ENCODE results near the gene SPIRE1.
A peak's percentile ranks its signal among the peaks of the same experiment; 100 is the strongest.
"Not testable (repeated sequence)": the region's sequence is repeated elsewhere in the genome, so short reads cannot be mapped to it uniquely, and the experiment has no call there.

SPIRE1 gene

DNA sequence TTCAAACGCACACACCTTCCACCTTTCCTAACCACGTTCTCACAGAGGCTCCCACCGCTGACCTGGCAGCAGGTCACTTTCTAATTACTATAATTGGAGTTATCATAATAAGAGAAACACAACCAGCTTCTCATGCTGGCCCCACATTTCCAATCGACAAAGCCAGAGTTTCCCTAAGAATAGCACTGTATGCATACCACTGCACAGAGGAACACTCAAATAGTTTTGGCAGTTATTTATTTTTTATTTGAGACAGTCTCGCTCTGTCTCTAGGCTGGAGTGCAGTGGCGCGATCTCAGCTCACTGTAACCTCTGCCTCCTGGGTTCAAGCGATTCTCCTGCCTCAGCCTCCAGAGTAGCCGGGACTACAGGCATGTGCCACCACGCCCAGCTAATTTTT is 176.0 kb downstream of the SPIRE1 start:
- DNase-seq = not testable (repeated sequence)

DNA sequence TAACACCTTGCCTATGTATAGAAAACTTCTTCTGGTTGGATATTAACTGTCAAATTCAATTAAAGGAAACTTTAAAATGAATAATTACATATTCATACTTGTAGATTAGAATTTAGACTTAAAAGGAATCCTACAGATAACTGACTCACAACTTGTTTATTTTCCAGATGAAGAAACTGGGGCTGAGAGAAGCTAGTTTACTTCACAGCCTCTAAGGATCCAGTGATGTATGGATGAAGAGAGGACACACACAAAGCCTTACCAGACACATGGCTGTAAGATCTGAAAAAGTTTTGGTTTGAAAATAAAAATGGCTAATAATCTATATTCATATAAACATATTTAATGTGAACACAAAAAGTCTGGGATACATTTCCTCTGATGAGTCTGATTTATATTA is 177.9 kb downstream of the SPIRE1 start:
- DNase-seq = no peak

GRCh38 chr18:12479536-12479935 is 178.4 kb downstream of the SPIRE1 start:
- DNase-seq = no peak

DNA sequence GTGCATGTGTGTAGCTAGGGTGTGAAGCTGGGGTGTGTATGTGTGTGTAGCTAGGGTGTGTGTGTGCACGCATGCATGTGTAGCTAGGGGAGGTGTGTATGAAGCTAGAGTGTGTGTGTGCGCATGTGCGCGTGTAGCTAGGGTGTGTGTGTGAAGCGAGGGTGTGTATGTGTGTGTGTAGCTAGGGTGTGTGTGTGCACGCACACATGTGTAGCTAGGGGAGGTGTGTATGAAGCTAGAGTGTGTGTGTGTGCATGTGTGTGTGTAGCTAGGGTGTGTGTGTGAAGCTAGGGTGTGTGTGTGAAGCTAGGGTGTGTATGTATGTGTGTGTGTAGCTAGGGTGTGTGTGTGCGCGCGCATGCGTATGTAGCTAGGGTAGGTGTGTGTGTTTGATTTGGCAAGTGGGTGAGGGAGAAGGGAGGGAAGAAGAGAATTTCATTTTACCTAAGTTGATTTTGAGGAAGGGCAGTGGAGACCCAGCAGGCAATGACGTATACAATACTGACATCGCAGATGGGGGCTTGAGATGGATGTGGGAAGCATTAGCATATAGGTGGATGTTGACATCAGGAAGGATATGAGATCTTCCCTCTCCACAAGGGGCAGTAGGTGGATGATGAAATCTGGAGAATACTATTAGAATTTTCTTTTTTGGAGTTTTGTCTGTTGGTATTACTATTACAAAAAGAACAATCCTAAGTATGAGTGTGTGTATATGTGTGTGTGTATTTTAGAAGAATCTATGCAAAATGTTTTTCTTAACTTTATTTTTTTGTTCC is 179.4 kb downstream of the SPIRE1 start:
- no peak for DNase-seq

- no peak for DNase-seq
Measured at GRCh38 chr18:12477606-12478005, 180.3 kb downstream of the SPIRE1 start.

GRCh38 chr18:12476955-12477354 is 181.0 kb downstream of the SPIRE1 start:
- DNase-seq = no peak

DNA sequence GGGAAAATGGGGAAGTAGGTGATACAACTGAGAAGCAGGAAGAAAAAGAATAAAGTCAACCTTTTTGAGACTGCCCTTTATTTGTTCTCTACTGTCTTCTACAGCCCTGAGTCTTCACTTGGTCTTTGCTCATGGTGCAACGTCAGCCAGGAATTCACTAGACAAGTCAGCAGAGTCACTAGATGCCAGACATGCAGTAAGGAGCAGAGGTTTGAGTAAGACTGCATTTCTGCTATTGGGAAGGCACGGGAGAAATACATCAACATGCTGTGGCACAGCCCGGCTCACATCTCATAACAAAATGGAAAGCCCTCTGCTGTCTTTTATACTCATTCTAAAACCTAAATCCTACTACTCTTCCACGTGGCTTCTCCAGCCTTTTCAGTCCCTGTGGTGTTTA is 183.0 kb downstream of the SPIRE1 start:
- DNase-seq = no peak

DNA sequence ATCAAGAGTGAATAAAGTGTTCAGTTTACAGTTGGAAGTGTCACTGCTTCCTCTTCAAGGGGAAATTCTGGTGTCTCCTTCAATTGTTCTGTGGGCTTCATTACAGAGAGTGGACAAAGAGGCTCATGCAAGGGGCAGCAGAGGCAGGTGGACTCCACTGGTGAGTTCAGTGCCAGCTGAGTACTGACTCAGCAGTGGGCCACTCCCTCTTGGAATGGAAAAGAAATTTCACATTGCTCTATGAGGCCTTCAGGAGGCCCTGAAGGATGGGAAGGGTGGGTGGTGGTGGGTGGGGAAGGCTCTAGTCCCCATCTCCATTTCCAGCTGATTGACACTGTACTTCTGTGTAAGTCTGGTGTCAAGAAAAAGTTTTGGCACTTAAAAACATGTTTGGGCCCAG is 183.8 kb downstream of the SPIRE1 start:
- no peak for DNase-seq

DNA sequence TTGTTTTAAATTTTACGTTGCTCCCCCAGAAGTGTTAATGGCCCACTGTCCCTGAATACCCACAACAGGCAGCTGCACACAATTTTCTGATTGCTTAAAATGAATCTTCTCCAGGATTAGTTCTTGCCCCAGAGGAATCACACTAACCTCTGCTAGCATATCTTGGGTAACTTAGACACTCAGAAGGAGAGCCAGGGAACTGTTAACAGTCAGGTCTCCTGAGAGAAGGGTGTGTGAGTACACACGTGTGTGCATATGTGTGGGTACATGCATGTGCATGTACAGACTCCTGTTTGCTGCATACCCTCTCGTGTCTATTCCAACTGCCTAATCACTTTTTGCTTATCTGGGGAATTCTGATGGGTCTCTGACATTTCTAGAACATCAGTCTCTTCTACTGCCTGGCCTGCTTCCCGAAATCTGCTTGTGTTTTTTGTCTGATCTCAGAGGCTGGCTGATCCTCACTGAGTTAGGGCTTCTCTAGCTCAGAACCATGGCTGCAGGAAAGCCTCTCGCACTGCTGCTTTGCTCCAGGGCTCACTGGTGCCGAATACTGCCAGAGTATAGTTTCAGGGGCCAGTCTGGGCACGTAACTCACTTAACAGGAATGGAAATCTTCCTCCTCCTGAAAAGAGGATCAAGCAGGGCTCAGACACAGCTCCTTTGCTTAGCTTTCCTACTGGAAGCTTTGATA is 187.4 kb downstream of the SPIRE1 start:
- DNase-seq = no peak

DNA sequence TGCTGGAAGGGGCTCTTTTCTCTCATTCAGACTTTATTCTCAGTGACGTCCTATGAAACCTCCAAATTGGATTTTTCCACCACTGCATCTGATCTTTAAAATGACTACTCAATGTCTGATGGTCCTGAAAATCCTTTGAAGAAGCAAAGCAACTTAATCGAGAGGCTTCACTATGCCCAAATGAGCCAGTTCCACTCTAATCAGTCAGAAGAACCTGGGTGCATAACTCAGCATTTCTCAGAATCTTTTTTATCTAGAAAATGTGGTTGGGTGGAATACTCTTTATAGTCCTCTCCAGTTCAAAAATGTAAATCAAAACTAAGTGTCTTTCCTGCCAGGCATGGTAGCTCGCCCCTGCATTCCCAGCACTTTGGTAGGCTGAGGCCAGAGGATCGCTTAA is 189.5 kb downstream of the SPIRE1 start:
- DNase-seq = no peak

- DNase-seq = no peak
Measured at GRCh38 chr18:12464731-12465130, 193.2 kb downstream of the SPIRE1 start.

- DNase-seq = no peak
Measured at GRCh38 chr18:12463191-12463590, 194.7 kb downstream of the SPIRE1 start.

- no peak for DNase-seq
Measured at GRCh38 chr18:12462242-12462641, 195.7 kb downstream of the SPIRE1 start.

- no peak for DNase-seq
Measured at GRCh38 chr18:12461326-12461725, 196.6 kb downstream of the SPIRE1 start.

- DNase-seq = no peak
Measured at GRCh38 chr18:12460874-12461273, 197.0 kb downstream of the SPIRE1 start.

- no peak for DNase-seq
Measured at GRCh38 chr18:12458771-12459170, 199.1 kb downstream of the SPIRE1 start.

DNA sequence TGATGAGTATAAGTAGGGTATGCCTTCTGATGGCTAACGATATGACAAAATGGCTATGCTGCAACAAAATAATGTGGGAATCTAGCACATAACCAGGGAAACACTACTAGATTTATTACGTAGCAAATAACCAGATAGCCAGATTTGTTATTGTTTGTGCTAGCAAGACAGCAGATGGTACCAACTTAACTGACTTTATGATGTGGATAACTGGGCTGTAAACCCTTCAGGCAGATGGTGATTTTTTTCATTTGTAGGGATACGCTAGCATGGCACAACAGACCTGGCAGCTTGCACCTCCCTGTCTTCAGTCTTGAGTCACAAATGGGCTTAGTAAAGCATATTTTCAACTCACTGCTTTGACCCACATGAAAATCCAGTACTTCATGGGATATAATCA is 201.5 kb downstream of the SPIRE1 start:
- DNase-seq = no peak

- peak; percentile 89 to 98 for DNase-seq
Measured at GRCh38 chr18:12455496-12455895, 202.4 kb downstream of the SPIRE1 start.

- no peak for DNase-seq
Measured at GRCh38 chr18:12452784-12453183, 205.1 kb downstream of the SPIRE1 start.

DNA sequence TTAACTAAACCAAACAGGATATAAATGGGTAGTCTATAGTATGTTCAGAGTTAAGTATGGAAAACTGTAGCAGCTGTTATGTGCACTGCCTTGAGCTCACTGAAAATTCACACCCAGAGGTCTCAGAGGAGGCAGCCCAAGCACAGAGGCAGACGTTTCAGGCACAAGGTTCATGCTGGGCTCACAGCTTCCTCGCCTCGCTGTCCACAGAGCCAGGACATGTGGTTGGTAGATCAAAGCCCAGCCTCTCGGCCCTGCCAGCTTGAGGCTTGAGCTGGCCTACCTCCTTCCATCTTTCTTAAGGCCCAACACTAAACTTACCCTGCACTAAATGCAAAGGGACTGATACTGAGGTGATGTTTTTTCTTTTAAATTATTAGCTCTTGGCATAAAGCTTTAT is 206.5 kb downstream of the SPIRE1 start:
- no peak for DNase-seq

- DNase-seq = no peak
Measured at GRCh38 chr18:12449051-12449785, 208.7 kb downstream of the SPIRE1 start.

- DNase-seq = no peak
Measured at GRCh38 chr18:12445554-12445953, 212.4 kb downstream of the SPIRE1 start.

GRCh38 chr18:12443551-12443950 is 214.4 kb downstream of the SPIRE1 start:
- DNase-seq = no peak

- DNase-seq = no peak
Measured at GRCh38 chr18:12442946-12443345, 215.0 kb downstream of the SPIRE1 start.

All from hippocampal formation (tissue), 2 donors.